GM21529 (cell line): ENCODE measurements around the gene ALX4.

Experiments
- ATAC-seq: cut with Tn5 transposase; IDR thresholded peaks from one replicate; pipeline ENCODE4 v1.9.1; 2021; ENCODE audit not compliant: unreplicated experiment

Gene ALX4

GRCh38 chr11:44316659-44317240 lies 6.8 kb upstream of the ALX4 start:
- no peak for ATAC-seq

- no peak for ATAC-seq
These were observed 6.2 kb upstream of the ALX4 start for GRCh38 chr11:44315947-44316658.

DNA sequence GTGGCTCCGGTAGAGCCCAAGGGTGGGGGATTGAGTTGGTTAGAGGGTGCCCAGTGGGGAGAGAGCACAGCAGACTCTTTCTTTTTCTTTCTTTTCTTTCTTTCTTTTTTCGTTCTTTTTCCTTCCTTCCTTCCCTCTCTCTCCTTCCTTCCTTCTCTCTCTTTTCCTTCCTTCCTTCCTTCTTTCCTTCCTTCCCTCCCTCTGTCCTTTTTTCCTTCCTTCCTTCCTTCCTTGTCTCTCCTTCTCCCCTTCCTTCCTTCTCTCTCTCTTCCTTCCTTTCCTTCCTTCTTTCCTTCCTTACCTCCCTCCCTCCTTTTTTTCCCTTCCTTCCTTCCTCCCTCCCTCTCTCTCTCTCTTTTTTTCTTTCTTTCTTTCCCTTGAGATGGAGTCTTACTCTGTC lies 4.8 kb upstream of the ALX4 start:
- ATAC-seq: no peak

DNA sequence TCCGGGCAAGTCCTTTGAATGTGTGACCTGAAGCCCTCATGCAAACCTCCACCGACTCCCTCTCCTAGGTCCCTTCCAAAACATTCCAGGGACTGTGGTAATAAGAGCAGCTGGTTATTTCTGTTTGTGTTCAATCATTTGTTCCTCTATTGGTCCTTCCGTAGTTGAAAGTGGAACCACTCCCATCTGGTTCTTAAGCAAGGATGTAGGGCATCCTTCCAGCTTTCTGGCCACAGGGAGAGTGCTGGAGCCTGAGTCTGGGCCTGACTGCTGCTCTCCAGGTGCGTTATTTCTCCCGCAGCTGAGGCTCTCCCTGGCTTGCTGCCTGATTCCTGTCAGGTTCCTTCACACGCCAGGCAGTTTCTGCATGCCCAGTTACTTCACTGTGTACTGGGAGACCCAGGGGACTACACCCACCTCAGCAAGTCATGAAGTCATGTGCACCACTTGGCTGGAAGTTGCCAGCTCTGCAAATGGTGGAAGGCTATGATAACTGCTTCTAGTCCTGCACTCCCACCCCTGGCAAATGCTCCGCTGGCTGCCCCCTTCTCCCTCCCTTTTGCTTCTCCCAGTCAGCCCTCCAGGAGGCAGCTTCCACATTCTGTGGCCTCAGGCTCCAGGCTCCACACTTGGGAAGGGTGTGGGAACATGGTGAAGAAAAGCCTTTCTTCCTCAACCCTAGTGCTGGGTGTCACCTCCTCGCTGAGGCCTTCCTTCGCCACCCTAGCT lies 4.0 kb upstream of the ALX4 start:
- no peak for ATAC-seq

DNA sequence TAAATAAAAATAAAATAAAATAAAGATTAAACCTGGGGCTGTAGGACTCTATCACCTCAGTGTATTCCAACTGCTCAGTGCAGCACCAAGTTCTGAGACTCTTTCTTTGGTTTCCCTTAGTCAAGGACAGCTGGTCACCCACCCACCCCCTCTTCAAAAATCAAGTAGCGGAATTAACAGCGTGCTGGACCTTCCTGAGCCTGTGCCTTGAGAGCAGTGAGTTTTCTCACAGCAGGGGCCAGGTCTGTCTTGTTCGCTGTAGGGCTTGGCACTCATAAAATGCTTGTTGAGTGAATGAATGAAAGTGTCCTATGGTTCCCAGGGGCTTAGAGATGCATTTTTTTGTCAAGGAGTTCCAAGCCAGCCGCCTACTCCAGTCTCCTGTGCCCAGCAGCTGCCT lies 2.9 kb upstream of the ALX4 start:
- no peak for ATAC-seq

- ATAC-seq: no peak
These were observed 1.7 kb upstream of the ALX4 start for GRCh38 chr11:44311339-44312261.

DNA sequence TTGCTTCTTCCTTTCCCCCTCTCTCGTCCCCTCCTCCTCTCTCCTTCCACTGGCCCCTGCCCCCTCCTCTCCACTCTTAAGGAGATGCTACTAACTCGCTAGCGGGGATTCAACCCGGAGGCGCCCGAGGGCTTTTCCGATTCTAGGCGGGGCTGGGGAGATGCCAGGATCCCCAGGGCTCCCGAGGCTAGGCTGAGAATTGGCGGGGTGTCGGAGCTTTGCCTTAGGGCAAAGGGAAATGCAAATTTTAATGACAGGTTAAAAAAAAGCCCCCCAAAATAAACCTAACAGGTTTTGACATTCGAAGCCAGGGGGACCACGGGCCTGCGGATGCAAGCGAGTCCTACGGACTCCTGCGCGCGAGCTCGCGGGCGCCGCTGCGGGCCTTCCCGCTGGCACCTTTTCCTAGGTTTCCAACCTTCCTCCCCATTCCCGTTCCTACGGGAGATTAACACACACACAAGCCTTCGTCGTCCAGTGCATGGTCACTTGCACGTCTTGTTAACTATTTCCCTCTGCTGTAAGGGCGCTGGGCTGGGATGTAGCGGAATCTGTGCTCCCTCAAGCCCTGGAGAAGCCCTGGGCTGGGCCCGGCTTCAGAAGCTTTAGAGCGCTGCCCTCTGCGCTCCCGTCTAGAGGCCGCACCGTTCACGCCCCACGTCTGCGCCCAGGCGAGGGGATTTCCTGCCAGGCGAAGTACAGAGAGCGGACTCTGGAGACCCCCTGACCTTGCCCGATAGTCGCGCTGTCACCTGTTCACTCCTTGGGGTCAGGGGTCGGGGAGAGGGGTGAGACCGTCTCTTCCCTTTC lies 729 bp upstream of the ALX4 start:
- no peak for ATAC-seq

- ATAC-seq: no peak
These were observed 195 bp upstream of the ALX4 start for GRCh38 chr11:44310206-44310462.

GRCh38 chr11:44308923-44309477 lies 939 bp downstream of the ALX4 start:
- ATAC-seq: no peak

DNA sequence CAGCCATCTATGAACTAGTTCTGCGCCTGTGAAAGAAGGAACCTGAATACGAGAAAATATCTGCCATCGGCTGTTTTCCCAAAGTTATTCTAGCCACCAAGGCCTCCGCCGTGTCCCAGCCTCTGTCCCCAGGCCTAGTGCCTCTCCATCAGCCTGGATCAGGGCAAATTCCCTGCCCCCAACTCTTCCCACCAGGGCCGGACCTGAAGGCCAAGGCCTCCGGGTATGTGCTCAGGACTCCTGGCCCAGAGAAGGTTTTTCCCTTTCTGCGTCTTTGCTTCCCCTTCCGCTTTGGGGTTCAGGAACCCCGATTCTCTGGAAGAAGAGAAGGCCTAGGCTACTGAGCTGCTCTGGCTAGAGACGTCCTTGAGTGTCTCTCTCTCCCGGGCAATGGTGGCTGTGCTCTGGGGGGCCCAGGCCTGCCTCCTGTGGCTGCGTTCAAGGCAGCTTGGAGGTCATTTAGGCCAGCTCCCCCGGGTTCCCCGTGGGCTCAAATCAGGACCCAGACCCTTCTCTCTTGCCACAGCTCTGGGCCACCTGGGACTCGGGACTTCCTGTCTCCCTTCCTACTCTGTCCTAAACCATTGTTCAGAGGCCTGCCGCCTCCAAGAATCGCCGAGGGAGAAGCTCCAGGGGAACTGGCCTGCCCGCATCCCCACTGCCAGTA lies 1.6 kb downstream of the ALX4 start:
- ATAC-seq: no peak

- ATAC-seq: no peak
These were observed 2.4 kb downstream of the ALX4 start for GRCh38 chr11:44307340-44308099.

DNA sequence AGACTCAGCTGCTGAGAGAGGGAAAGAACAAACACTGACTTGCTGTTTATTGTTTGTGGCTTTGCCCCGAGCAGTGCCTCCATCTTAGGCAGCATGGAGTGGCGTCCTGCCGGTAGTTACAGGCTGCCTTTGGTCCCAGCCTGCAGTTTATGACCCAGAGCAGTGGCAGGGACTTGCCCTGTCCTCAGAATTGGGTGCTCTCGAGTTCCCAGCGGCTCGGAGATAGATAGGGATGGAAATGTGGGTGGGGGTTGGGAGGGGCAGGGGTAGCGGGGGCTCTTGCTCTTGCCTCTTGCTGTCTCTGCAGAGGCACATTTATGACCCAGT lies 3.1 kb downstream of the ALX4 start:
- no peak for ATAC-seq

GRCh38 chr11:44306052-44306917 lies 3.7 kb downstream of the ALX4 start:
- ATAC-seq: no peak

DNA sequence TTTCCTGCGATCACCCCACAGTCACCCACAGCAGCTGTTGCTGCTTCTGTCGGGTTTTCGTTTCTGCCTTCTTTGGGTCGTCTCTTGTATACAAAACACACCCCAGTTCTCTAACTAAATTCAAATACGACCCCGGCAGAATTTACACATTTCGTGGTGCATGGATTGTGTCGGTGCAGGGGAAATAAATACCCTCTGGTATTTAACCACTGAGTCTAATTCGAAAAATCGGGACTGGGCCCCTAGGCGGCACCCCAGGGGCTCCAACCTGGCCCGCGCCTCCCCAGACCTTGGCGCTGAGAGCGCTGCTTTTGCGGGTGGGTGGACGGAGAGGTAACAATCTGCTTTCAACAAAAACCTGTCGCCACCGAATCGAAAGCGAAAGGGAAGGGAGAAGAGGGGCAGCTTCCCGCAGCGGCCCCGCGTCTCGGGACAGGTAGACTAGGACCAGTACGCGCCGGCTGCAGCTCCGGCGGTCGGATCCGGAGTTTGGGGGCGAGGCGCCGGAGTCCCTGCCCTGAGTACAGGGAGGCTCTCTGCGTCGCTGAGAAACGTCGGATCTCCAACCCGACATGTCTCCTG lies 4.4 kb downstream of the ALX4 start:
- no peak for ATAC-seq

- no peak for ATAC-seq
These were observed 4.9 kb downstream of the ALX4 start for GRCh38 chr11:44305026-44305469.

DNA sequence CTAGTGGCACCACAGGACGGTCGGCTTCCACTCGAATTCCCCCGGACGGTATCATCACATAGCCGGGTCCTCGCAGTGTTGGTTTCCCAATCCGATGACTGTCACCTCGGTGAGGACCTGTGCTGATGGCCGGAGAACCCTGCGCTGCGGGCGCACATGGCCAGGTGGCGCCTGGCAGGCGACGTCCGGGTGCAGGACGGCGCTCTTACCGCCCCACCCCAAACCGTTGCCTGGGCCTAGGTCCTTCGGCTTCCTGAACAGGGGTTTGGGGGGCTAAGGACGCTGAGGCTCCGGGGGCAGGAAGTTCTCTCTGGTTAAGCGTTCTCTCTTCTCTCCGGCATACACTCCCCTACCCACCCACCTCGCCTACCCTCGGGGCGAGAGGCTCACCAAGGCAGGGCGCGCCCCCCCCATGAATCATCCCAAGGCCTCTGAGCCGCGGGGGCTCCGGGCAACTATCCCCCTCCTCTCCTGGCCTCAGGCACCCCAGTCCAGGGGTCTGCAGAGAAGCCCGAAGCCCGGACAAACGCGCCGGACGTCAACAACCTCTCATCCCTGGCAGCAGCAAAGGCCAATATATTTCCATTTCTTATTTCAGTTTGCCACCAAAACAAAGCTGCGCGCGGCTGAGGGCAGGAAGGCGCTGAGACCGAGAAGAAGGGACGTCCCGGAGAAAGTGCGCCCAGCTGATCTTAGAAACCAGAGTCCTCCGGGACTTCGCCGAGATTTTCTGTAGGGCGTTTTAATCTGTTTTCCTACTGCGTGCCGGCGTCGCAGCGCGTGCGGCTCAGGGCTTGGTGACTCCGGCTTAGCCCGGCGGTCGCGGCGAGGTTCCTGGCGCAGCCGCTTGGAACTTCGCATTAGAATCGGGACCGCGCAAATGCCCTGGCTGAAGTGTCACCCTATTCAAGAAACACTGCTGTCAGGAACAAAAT lies 5.6 kb downstream of the ALX4 start:
- no peak for ATAC-seq

GRCh38 chr11:44303401-44303938 lies 6.5 kb downstream of the ALX4 start:
- ATAC-seq: no peak
